Ishikawa (cell line): ENCODE data around the gene PRKAR2B.

Experiments
- CEBPB ChIP-seq: IDR thresholded peaks from 2 replicates; pipeline ENCODE4 v1.6.1; 2012
- CREB1 ChIP-seq: IDR thresholded peaks from 2 replicates; pipeline ENCODE4 v1.6.1; 2012; ENCODE audit warnings: low read depth
- EP300 ChIP-seq: IDR thresholded peaks from 2 replicates; pipeline ENCODE4 v1.6.1; 2012; ENCODE audit warnings: borderline replicate concordance
- RAD21 ChIP-seq: IDR thresholded peaks from 2 replicates; pipeline ENCODE4 v1.6.1; 2012; ENCODE audit warnings: low read depth
- TAF1 ChIP-seq: IDR thresholded peaks from 2 replicates; pipeline ENCODE4 v1.6.1; 2012; ENCODE audit warnings: low read depth, mild to moderate bottlenecking
- YY1 ChIP-seq: IDR thresholded peaks from 2 replicates; pipeline ENCODE4 v1.6.1; 2012; ENCODE audit warnings: low read depth
- TF ChIP-seq, protein P1 (sequence below): IDR thresholded peaks from 2 replicates; pipeline ENCODE4 v1.6.1; 2012

DNA sequence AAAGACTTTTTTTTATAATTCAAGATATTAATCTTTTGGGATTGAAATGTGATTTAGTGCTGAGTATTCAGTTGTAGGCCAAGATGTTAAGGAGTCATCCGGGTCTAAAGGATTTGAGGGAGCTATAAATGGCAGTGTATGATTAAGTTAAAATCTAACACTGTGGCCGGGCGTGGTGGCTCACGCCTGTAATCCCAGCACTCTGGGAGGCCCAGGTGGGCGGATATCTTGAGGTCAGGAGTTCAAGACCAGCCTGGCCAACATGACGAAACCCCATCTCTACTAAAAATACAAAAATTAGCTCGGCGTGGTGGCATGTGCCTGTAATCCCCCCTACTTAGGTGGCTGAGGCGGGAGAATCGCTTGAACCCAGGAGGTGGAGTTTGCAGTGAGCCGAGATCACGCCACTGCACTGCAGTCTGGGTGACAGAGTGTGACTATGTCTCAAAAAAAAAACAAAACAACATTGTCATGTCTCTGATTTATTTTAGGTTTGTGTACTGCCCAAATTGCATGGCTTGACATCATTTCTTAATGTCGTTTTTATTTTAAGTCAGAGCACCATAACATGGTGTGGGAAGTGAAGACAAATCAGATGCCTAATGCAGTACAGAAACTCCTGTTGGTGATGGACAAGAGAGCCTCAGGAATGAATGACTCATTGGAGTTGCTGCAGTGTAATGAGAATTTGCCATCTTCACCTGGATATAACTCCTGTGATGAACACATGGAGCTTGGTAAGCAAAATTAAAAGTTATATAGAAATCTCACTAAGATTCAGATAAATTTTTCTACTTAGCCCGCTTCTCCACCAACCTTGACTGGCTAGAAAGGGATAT, 135.0 kb downstream of the PRKAR2B start:
- TF ChIP-seq RAD21 (no peak), CEBPB (no peak), YY1 (no peak), EP300 (no peak), TAF1 (no peak), CREB1 (no peak)
- TF ChIP-seq, protein P1, sequence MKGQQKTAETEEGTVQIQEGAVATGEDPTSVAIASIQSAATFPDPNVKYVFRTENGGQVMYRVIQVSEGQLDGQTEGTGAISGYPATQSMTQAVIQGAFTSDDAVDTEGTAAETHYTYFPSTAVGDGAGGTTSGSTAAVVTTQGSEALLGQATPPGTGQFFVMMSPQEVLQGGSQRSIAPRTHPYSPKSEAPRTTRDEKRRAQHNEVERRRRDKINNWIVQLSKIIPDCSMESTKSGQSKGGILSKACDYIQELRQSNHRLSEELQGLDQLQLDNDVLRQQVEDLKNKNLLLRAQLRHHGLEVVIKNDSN: no peak
